Suprapubic skin (tissue), 4 donors: ENCODE measurements around the gene EPHA2.

Experiments used
- POLR2A ChIP-seq, 2 donors: fragments of 450-650 bp; IDR thresholded peaks; one replicate each; pipeline ENCODE4 v1.6.1; 2017; ENCODE audit warnings: antibody characterized with exemption in 2 of 2, mild to moderate bottlenecking in 2 of 2, moderate library complexity in 2 of 2
- POLR2AphosphoS5 ChIP-seq, 3 donors: sonication (generic); formaldehyde crosslinking; IDR thresholded peaks; one replicate each; pipeline ENCODE4 v1.6.1; 2017; ENCODE audit warnings: antibody characterized with exemption in 3 of 3
- TF ChIP-seq, protein P1 (sequence below), 2 donors: fragments of 200-600 bp in 1 of 2; fragments of 450-650 bp in 1 of 2; sonication (generic) in 1 of 2; IDR thresholded peaks; one replicate each; pipeline ENCODE4 v1.5.1; 2016 to 2019; ENCODE audit warnings: antibody characterized with exemption in 2 of 2, mild to moderate bottlenecking in 1 of 2, moderate library complexity in 1 of 2

DNA sequence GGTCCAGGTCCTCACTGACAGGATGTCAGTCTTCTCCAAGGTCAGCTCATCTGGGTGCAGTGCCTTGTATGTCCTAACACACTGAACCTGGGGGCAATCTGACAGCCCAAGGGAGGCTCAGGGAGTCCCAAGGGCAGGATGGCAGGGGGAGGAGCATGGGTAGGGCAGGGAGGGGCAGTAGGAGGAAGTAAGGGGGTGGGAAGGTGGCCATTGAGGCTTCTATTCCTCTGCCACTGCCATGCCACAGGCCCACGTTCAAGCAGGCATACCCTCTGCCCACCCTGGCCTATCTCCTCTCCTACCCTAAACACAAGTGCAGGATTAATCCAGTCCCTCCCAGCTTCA is 43.3 kb upstream of the EPHA2 start:
- TF ChIP-seq, protein P1, sequence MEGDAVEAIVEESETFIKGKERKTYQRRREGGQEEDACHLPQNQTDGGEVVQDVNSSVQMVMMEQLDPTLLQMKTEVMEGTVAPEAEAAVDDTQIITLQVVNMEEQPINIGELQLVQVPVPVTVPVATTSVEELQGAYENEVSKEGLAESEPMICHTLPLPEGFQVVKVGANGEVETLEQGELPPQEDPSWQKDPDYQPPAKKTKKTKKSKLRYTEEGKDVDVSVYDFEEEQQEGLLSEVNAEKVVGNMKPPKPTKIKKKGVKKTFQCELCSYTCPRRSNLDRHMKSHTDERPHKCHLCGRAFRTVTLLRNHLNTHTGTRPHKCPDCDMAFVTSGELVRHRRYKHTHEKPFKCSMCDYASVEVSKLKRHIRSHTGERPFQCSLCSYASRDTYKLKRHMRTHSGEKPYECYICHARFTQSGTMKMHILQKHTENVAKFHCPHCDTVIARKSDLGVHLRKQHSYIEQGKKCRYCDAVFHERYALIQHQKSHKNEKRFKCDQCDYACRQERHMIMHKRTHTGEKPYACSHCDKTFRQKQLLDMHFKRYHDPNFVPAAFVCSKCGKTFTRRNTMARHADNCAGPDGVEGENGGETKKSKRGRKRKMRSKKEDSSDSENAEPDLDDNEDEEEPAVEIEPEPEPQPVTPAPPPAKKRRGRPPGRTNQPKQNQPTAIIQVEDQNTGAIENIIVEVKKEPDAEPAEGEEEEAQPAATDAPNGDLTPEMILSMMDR (IDR thresholded peaks at IDR 0.05), result no peak
- TF ChIP-seq POLR2A (IDR thresholded peaks at IDR 0.05) (no peak), POLR2AphosphoS5 (IDR thresholded peaks at IDR 0.05) (no peak)
